ENCODE results near the gene PTPRD. TPM values are rescaled to one million over a fixed set of nuclear protein-coding genes. Genes with fewer than 3 reads are reported as not detected.

PTPRD gene
- total and polyA plus RNA-seq, 2 donors (not counting 1 experiment from before 2014, with no cell fraction given): not detected

DNA sequence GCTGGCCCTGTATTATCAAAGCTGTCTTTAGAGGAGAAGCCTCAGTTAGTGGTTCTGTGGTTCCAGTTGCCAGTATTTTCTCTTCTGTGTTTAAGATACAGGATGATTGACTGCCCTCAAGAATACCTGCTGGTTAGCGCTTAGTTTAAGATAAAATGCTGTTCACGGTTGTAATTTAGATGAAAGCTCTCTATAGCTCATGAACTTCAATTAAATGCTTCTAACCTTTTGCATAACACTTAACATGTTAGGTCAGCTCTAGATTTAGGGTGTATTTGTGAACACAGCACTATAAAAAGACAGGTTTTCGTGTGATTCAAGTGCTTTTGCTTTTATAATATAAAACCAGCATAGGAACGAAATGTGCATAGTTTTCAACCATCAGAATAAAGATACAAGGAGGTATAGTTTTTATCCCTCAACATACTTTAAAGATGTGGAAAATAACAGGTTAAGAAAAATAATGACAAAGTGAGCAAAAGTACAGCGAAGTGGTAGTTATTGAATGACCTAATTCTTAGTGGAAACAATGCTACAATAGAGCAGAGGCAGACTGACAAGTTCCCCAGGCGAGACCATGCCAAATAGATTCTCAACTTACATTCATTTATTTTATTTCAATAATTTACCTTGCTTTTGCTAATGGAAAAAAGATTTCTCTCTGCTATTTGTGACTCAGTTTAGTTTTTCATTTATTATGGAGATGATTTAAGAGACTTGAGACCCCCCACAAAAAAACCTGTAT is 2210.7 kb downstream of the PTPRD start:
- Mint-ChIP-seq H3K27ac (no peak overlapping the region), H3K27me3 (no peaks in the 10 kb centered on the region), H3K4me1 (no peaks in the 10 kb centered on the region), H3K9me3 (ENCODE audit: insufficient read depth) (no peaks in the 10 kb centered on the region), H3K4me3 (no peak overlapping the region)
- WGBS (ENCODE audit: insufficient coverage): no CpG with 5 or more reads among the region's 6 CpGs
- no peaks in the 10 kb centered on the region for H3K27me3 ChIP-seq (replicated peaks in 1 of 4; ENCODE audit: control extremely low read depth in 1 of 4, control insufficient read depth in 3 of 4, insufficient read depth in 4 of 4, low read length in 3 of 4)
- H3K79me2 ChIP-seq (ENCODE audit: control insufficient read depth, insufficient read depth, low read length): no peaks in the 10 kb centered on the region
- POLR2A ChIA-PET: no interaction called here
- CTCF ChIA-PET: no interaction called here
- H3K9me3 ChIP-seq (ENCODE audit: control extremely low read depth in 1 of 3, control insufficient read depth in 2 of 3, insufficient read depth in 1 of 3, low read length in 2 of 3): no peaks in the 10 kb centered on the region
- ATAC-seq (ENCODE audit: low read depth): no peak
- intact Hi-C loops (cut with micrococcal nuclease): no loop called here
- no peaks in the 10 kb centered on the region for H3K36me3 ChIP-seq (replicated peaks in 1 of 2; ENCODE audit: control extremely low read depth in 1 of 2, control insufficient read depth in 1 of 2, extremely low read depth in 1 of 2, insufficient read depth in 2 of 2, low read length in 1 of 2)
- DNase-seq: no peak
- TF ChIP-seq, protein P1, sequence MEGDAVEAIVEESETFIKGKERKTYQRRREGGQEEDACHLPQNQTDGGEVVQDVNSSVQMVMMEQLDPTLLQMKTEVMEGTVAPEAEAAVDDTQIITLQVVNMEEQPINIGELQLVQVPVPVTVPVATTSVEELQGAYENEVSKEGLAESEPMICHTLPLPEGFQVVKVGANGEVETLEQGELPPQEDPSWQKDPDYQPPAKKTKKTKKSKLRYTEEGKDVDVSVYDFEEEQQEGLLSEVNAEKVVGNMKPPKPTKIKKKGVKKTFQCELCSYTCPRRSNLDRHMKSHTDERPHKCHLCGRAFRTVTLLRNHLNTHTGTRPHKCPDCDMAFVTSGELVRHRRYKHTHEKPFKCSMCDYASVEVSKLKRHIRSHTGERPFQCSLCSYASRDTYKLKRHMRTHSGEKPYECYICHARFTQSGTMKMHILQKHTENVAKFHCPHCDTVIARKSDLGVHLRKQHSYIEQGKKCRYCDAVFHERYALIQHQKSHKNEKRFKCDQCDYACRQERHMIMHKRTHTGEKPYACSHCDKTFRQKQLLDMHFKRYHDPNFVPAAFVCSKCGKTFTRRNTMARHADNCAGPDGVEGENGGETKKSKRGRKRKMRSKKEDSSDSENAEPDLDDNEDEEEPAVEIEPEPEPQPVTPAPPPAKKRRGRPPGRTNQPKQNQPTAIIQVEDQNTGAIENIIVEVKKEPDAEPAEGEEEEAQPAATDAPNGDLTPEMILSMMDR (IDR thresholded peaks at IDR 0.05): no peak
- no peak for TF ChIP-seq EZH2 (IDR thresholded peaks at IDR 0.05; ENCODE audit: borderline replicate concordance, insufficient read depth, low read depth, low read length, poor library complexity, severe bottlenecking)
- H3K27ac ChIP-seq (ENCODE audit: low read length in 2 of 2): no peak overlapping the region
- H3K9ac ChIP-seq (ENCODE audit: low read length): no peak overlapping the region
- no peak overlapping the region for H3K4me3 ChIP-seq (ENCODE audit: control extremely low read depth in 1 of 5, extremely low read depth in 1 of 5, insufficient read depth in 1 of 5, low read depth in 2 of 5, low read length in 4 of 5)
- no peak overlapping the region for H2AFZ ChIP-seq (ENCODE audit: insufficient read depth, low read depth, low read length, poor library complexity, severe bottlenecking)
- H3K4me1 ChIP-seq (ENCODE audit: control insufficient read depth in 2 of 2, insufficient read depth in 2 of 2, low read length in 2 of 2): no peaks in the 10 kb centered on the region
- H4K20me1 ChIP-seq (ENCODE audit: control insufficient read depth, insufficient read depth, low read length, poor library complexity, severe bottlenecking): no peaks in the 10 kb centered on the region
- no peak overlapping the region for H3K4me2 ChIP-seq (replicated peaks; ENCODE audit: low read depth, low read length, poor library complexity, severe bottlenecking)

DNA sequence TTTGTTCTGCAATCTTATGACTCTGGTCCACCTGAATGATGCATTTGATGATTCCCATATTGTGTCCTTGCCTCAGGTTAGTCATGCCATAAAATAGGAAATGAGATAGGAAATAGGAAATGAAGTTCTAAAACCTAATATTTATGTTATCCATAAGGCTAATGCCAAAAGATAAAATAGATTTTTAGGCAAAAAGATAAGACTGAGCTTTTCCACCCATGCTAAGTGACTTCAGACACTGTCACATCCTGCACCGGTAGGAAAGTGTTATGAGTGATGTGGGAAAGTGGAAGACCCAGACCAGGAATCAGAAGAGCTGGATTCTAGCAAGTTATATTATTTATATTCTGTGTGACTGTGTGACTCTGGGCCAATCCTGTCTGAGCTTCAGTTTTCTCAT is 2212.4 kb downstream of the PTPRD start:
- H3K9me3 ChIP-seq (ENCODE audit: control extremely low read depth in 1 of 3, control insufficient read depth in 2 of 3, insufficient read depth in 1 of 3, low read length in 2 of 3): no peaks in the 10 kb centered on the region
- H3K9ac ChIP-seq (ENCODE audit: low read length): no peak overlapping the region
- Mint-ChIP-seq H3K27me3 (no peaks in the 10 kb centered on the region), H3K27ac (no peak overlapping the region), H3K9me3 (ENCODE audit: insufficient read depth) (no peaks in the 10 kb centered on the region), H3K4me1 (no peaks in the 10 kb centered on the region), H3K4me3 (no peak overlapping the region)
- no peak for DNase-seq
- H3K4me3 ChIP-seq (ENCODE audit: control extremely low read depth in 1 of 5, extremely low read depth in 1 of 5, insufficient read depth in 1 of 5, low read depth in 2 of 5, low read length in 4 of 5): no peak overlapping the region
- H3K4me1 ChIP-seq (ENCODE audit: control insufficient read depth in 2 of 2, insufficient read depth in 2 of 2, low read length in 2 of 2): no peaks in the 10 kb centered on the region
- intact Hi-C loops (cut with micrococcal nuclease): no loop called here
- no CpG with 5 or more reads among the region's 1 CpG for WGBS (ENCODE audit: insufficient coverage)
- H4K20me1 ChIP-seq (ENCODE audit: control insufficient read depth, insufficient read depth, low read length, poor library complexity, severe bottlenecking): no peaks in the 10 kb centered on the region
- ChIA-PET POLR2A (no interaction called here), CTCF (no interaction called here)
- H3K27me3 ChIP-seq (replicated peaks in 1 of 4; ENCODE audit: control extremely low read depth in 1 of 4, control insufficient read depth in 3 of 4, insufficient read depth in 4 of 4, low read length in 3 of 4): no peaks in the 10 kb centered on the region
- TF ChIP-seq, protein P1 (IDR thresholded peaks at IDR 0.05): no peak
- TF ChIP-seq EZH2 (IDR thresholded peaks at IDR 0.05; ENCODE audit: borderline replicate concordance, insufficient read depth, low read depth, low read length, poor library complexity, severe bottlenecking): no peak
- no peaks in the 10 kb centered on the region for H3K79me2 ChIP-seq (ENCODE audit: control insufficient read depth, insufficient read depth, low read length)
- no peak for ATAC-seq (ENCODE audit: low read depth)
- no peak overlapping the region for H3K4me2 ChIP-seq (replicated peaks; ENCODE audit: low read depth, low read length, poor library complexity, severe bottlenecking)
- no peak overlapping the region for H3K27ac ChIP-seq (ENCODE audit: low read length in 2 of 2)
- no peak overlapping the region for H2AFZ ChIP-seq (ENCODE audit: insufficient read depth, low read depth, low read length, poor library complexity, severe bottlenecking)
- H3K36me3 ChIP-seq (replicated peaks in 1 of 2; ENCODE audit: control extremely low read depth in 1 of 2, control insufficient read depth in 1 of 2, extremely low read depth in 1 of 2, insufficient read depth in 2 of 2, low read length in 1 of 2): no peaks in the 10 kb centered on the region

Measured in B cell (primary cell).